Muscle of arm (tissue), 12 donors: Measurements from ENCODE around the gene NCAM1. TPM values are rescaled to one million over a fixed set of nuclear protein-coding genes. Genes with fewer than 3 reads are reported as not detected.
A peak's percentile ranks its signal among the peaks of the same experiment; 100 is the strongest.

Source experiments
- DNase-seq: peaks from one replicate; pipeline ENCODE4 v3.0.0-alpha.2; 2013
- polyA plus RNA-seq, 12 donors: library from polyadenylated mRNA; unstranded; fragments of 120-200 nt; gene quantifications; one replicate each; pipeline ENCODE4 v1.2.1, GENCODE V29; 2013; ENCODE audit not compliant: insufficient read length in 12 of 12

The NCAM1 gene
- polyA plus RNA-seq, 12 donors: 105 to 161 (median 136) TPM

- DNase-seq: no peak
Measured at GRCh38 chr11:112966561-112966960, 5.3 kb downstream of the NCAM1 start.

GRCh38 chr11:112967082-112967481 lies 5.9 kb downstream of the NCAM1 start:
- DNase-seq: no peak

GRCh38 chr11:112968941-112969713 lies 7.9 kb downstream of the NCAM1 start:
- DNase-seq: no peak

GRCh38 chr11:112971195-112971594 lies 10.0 kb downstream of the NCAM1 start:
- DNase-seq: no peak

- DNase-seq: no peak
Measured at GRCh38 chr11:112971827-112972226, 10.6 kb downstream of the NCAM1 start.

GRCh38 chr11:112972399-112973145 lies 11.4 kb downstream of the NCAM1 start:
- no peak for DNase-seq

GRCh38 chr11:112975051-112975450 lies 13.8 kb downstream of the NCAM1 start:
- DNase-seq: no peak

- DNase-seq: no peak
Measured at GRCh38 chr11:112975493-112975892, 14.3 kb downstream of the NCAM1 start.

- DNase-seq: no peak
Measured at GRCh38 chr11:112977755-112978154, 16.5 kb downstream of the NCAM1 start.

GRCh38 chr11:112983887-112984286 lies 22.7 kb downstream of the NCAM1 start:
- DNase-seq: no peak

GRCh38 chr11:112989198-112989597 lies 28.0 kb downstream of the NCAM1 start:
- DNase-seq: no peak

GRCh38 chr11:112993808-112994207 lies 32.6 kb downstream of the NCAM1 start:
- no peak for DNase-seq

- no peak for DNase-seq
Measured at GRCh38 chr11:112995423-112996090, 34.3 kb downstream of the NCAM1 start.

GRCh38 chr11:112996994-112997393 lies 35.8 kb downstream of the NCAM1 start:
- DNase-seq: no peak

- DNase-seq: no peak
Measured at GRCh38 chr11:112997857-112998466, 36.7 kb downstream of the NCAM1 start.

GRCh38 chr11:112999520-112999919 lies 38.3 kb downstream of the NCAM1 start:
- no peak for DNase-seq

- DNase-seq: no peak
Measured at GRCh38 chr11:113001709-113002108, 40.5 kb downstream of the NCAM1 start.

GRCh38 chr11:113006896-113007445 lies 45.8 kb downstream of the NCAM1 start:
- DNase-seq: no peak

GRCh38 chr11:113014262-113015097 lies 53.3 kb downstream of the NCAM1 start:
- DNase-seq: peak; percentile 48

- no peak for DNase-seq
Measured at GRCh38 chr11:113015098-113015455, 53.9 kb downstream of the NCAM1 start.

- no peak for DNase-seq
Measured at GRCh38 chr11:113016905-113017304, 55.7 kb downstream of the NCAM1 start.
